NB4 (cell line): Measurements from ENCODE around the gene UQCC2.

ENCODE experiments used
- MYC ChIP-seq: IDR thresholded peaks from 2 replicates; pipeline ENCODE4 v1.6.1; 2011; ENCODE audit warnings: low read depth, low read length
- POLR2A ChIP-seq: IDR thresholded peaks from 2 replicates; pipeline ENCODE4 v1.6.1; 2011; ENCODE audit warnings: mild to moderate bottlenecking; ENCODE audit not compliant: insufficient read length; ENCODE audit errors: extremely low read depth
- TF ChIP-seq, protein P1 (sequence below): IDR thresholded peaks from one replicate; pipeline ENCODE4 v1.5.1; 2012; ENCODE audit warnings: low read depth, low read length
- TF ChIP-seq, protein P2 (sequence below): IDR thresholded peaks from 2 replicates; pipeline ENCODE4 v1.6.1; 2011; ENCODE audit warnings: low read depth, low read length

DNA sequence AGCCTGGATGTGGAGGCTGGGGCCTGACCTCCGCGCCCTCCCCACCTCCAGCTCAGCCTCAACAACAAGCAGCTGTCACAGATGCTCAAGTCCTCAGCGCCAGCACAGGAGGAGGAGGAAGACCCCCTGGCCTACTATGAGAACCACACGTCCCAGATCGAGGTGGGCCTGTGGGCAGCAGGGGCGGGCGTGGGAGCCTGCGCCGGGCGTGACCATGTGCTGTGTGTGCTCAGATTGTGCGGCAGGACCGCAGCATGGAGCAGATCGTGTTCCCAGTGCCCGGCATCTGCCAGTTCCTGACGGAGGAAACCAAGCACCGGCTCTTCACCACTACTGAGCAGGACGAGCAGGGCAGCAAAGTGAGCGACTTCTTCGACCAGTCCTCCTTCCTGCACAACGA, 23.5 kb downstream of the UQCC2 start:
- TF ChIP-seq, protein P1, sequence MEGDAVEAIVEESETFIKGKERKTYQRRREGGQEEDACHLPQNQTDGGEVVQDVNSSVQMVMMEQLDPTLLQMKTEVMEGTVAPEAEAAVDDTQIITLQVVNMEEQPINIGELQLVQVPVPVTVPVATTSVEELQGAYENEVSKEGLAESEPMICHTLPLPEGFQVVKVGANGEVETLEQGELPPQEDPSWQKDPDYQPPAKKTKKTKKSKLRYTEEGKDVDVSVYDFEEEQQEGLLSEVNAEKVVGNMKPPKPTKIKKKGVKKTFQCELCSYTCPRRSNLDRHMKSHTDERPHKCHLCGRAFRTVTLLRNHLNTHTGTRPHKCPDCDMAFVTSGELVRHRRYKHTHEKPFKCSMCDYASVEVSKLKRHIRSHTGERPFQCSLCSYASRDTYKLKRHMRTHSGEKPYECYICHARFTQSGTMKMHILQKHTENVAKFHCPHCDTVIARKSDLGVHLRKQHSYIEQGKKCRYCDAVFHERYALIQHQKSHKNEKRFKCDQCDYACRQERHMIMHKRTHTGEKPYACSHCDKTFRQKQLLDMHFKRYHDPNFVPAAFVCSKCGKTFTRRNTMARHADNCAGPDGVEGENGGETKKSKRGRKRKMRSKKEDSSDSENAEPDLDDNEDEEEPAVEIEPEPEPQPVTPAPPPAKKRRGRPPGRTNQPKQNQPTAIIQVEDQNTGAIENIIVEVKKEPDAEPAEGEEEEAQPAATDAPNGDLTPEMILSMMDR: no peak
- TF ChIP-seq POLR2A: no peak
- TF ChIP-seq, protein P2, sequence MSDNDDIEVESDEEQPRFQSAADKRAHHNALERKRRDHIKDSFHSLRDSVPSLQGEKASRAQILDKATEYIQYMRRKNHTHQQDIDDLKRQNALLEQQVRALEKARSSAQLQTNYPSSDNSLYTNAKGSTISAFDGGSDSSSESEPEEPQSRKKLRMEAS: no peak
- TF ChIP-seq MYC: no peak
